GM18505 (cell line): ENCODE data around the gene ANGPT4.
A peak's percentile ranks its signal among the peaks of the same experiment; 100 is the strongest.
"Not testable (repeated sequence)": the region's sequence is repeated elsewhere in the genome, so short reads cannot be mapped to it uniquely, and the experiment has no call there.

Source experiments
- ATAC-seq: cut with Tn5 transposase; IDR thresholded peaks from one replicate; pipeline ENCODE4 v1.9.1; 2021; ENCODE audit not compliant: unreplicated experiment
- POLR2A ChIP-seq: IDR thresholded peaks from 4 replicates; pipeline ENCODE4 v1.6.1; 2011; ENCODE audit warnings: borderline replicate concordance; ENCODE audit not compliant: insufficient read depth, insufficient read length; ENCODE audit errors: extremely low read depth

ANGPT4 gene

DNA sequence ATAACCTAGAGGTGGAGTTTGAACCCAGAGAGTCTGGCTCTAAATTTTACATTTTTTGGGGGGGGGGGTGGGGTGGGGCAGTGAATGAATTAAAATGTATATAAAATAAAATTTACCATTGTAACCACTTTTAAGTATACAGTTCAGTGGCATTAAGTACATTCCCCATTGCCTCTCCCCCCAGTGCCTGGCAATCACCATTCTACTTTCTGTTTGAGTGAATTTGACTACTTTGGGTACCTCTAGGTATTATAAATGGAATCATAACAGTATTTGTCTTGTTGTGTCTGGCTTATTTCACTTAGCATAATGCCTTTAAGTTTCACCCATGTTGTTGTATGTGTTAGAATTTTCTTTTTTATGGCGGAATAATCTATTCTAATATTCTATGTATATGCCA lies 79.9 kb downstream of the ANGPT4 start:
- ATAC-seq, result no peak

DNA sequence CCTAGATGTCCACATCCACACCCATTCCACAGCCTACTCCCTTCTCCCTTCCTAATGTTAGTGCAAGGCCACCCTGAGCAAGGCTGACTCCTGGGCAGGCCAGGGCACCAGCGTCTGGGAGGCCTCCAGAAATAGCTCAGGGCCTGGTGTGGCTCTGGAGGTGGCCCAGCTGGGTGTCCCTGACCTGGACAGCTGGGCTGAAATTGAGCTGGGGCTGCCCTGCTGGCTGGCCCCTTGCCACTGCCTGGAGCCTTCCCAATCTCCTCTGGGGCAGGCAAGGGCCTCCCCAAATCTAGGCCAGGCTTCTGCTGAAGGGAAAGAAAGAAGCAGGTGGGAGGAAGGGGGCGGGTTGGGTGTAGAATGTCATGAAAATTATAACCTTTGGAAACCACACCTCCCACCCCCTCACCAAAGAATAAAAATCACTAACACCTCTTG lies 80.5 kb downstream of the ANGPT4 start:
- TF ChIP-seq POLR2A, result no peak
- ATAC-seq, result no peak

More for the DNA sequence above, 79.9 kb downstream of the ANGPT4 start:
- TF ChIP-seq POLR2A, result no peak

DNA sequence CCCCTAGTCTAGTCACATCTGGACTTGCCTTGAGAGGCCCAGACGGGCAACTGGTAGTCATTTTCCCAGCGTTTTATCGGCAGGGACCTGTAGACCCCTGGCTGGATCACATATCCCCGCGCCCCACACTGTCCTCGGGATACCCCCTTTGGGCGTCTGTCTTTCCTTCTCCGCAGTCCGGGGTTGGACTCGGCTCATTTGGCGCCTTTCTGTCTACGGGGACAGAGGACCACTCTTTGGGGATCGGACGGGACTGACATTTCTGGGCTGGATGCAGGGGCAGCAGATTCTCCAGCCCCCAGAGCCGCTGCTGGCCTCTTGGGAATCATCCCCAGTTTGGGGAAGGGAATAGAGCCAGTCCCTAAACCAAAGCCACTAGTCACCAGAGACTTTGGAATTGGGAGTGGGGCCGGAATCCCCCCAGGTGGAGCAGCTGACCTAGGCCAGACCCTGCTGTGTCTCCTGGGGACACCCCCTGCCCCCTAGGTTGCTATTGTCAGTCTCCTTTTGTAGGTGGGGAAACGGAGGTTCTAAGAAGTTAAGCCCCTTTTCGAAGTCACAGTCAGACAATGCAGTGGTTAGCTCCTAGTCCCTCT lies 81.9 kb downstream of the ANGPT4 start:
- peak; percentile 6 for ATAC-seq
- no peak for TF ChIP-seq POLR2A

DNA sequence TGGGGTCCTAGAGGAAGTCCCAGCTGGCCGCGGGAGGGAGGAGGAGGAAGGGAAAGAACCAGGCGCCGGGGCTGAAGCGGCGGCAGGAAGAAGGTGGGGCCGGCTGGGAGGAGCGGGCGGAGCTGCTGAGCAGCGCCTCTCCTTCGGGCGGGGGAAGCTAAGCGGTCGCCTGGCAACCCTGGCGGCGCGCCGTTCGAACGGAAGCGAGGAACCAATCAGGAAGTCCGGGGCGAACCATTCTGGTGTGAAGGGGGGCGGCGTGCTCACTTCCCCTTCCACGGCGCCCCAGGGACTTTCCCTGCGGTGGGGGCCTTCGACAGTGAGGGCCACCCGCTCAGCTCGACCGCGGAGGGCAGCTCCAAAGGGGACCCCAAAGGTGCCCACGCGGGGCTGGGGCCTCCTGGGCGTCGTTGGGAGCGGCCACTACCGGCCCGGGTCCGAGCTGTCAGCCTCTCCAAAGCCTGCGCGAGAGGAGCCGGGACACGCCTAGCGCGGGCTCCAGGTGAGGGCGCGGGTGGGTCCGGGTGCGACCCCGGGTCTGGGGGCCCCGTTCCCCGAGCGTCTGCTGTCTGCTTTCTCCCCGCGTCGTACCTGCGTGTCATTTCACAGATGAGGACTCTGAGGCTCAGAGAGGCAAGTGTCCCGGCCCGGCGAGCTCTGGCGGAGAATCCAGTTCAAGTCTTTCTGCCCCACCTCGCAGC lies 82.5 kb downstream of the ANGPT4 start, which contains the start of gene FAM110A:
TSS of gene FAM110A (plus strand) at position 266 of the 701 bp plus-strand sequence. CDS start 11,090 bp downstream, outside the sequence.
- peak; percentile 62 for TF ChIP-seq POLR2A
- ATAC-seq, result peak; percentile 89

DNA sequence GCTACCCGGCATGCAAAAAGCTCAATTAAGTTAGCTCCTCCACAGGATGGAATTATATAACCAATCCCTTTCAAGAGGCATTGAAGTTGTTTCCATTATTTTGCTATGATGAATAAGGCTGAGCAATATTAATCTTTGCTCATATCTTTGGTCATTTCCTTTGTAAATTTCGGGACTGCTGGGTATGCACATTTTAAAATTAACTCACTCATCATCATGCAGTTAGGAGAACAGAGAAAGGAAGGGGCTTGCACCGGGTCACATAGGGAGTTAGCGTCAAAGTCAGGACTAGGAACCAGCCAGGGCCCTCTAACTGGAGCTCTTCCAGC lies 83.0 kb downstream of the ANGPT4 start:
- no peak for ATAC-seq
- TF ChIP-seq POLR2A, result no peak

DNA sequence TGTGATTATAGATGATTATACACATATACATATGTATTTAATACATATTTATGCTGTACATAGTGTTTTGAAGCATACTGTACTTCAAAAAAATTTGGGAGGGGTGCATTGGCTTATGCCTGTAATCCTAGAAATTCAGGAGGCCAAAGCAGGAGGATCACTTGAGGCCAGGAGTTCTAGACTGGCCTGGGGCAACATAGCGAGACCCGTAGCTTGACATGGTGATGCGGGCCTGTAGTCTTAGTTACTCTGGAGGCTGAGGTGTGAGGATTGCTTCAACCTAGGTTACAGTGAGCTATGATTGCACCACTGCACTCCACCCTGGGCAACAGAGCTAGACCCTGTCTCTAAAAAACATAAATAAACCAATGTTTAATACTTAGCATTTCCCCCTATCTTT lies 84.2 kb downstream of the ANGPT4 start:
- no peak for ATAC-seq

DNA sequence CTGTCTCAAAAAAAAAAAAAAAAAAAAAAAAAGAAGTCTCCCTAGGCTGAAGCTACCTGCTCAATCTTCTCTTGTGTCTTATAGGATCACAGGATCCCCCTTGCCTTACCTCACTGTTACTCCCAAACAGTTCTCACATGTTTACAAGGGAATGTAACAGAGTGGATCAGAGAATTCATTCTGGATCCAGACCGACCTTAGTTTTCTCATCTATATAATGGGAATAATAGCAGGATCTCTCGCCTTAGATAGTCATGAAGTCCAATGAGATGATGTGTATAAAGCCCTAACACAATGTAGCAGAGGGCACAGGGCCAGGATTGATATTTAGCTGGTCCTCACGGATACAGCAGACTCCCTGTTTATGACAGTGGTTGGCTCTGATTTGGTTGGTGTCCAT lies 84.9 kb downstream of the ANGPT4 start:
- no peak for ATAC-seq
- no peak for TF ChIP-seq POLR2A

More for the DNA sequence above, 84.2 kb downstream of the ANGPT4 start:
- TF ChIP-seq POLR2A, result no peak

DNA sequence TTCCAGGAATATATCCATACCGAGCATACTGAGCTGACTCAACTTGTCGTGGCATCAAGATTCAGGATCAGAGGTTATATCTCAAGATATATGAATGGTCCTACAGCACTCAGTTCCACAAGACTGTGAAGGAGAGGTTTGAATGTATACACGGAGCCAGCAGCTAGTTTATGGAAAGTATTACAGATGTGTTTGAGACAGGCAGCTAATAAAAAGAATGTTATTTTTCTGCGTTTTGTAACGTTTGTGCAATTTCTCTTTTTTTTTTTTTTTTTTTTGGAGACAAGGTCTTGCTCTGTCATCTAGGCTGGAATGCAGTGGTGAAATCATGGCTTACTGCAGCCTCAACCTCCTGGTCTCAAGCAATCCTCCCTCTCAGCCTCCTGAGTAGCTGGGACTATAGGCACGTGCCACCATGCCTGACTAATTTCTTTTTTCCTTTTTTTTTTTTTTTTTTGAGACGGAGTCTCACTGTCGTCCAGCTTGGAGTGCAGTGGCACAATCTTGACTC lies 86.1 kb downstream of the ANGPT4 start:
- TF ChIP-seq POLR2A, result no peak
- no peak for ATAC-seq

DNA sequence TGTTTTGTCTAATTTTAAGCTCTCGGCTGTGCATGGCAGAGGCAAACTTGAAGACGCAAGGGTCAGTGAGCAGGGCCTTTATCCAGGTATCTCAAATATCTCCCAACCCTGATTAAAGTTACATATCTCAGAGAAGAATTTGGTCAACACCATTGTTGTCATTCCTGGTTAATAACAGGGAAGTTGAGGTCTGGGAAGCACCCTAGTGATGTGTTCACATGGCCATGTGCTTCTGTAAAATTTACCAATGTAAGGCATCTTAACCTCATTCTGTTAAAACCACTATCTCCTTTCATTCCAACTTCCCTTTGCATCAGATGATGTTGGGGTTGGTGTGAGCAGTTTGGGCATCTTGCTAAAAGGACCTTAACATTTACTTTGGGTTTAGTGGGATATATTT lies 86.6 kb downstream of the ANGPT4 start:
- TF ChIP-seq POLR2A, result no peak
- no peak for ATAC-seq

DNA sequence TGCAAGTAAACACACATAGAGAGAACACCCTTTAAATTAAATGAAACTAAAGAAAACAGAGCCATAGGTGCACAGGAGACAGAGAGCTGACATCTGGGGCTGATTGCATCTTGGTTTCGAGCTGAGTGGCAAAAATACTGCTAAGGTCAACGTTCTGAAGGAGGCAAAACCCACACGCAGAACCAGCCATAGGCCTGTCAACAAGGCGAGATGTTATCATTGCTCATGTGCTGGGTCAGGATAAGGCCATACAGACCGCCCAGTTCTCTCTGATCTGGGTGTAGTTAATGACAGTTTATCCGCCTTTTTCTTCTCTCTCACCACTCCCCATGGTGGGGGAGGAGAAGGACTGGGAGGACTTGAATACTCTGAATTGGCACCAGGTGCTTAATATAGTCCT lies 87.1 kb downstream of the ANGPT4 start:
- no peak for ATAC-seq
- no peak for TF ChIP-seq POLR2A

DNA sequence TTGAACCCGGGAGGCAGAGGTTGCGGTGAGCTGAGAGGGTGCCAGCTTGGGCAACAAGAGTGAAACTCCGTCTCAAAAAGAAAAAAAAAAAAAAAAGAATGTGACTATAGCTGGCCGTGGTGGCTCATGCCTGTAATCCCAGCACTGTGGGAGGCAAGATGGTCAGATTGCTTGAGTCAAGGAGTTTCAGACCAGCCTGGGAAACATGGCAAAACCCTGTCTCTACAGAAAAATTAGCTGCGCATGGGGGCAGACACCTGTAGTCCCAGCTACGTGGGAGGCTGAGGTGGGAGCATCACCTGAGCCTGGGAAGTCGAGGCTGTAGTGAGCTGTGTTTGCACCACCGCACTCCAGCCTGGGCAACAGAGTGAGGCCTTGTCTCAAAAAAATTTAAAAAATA lies 88.2 kb downstream of the ANGPT4 start:
- ATAC-seq, result not testable (repeated sequence)

DNA sequence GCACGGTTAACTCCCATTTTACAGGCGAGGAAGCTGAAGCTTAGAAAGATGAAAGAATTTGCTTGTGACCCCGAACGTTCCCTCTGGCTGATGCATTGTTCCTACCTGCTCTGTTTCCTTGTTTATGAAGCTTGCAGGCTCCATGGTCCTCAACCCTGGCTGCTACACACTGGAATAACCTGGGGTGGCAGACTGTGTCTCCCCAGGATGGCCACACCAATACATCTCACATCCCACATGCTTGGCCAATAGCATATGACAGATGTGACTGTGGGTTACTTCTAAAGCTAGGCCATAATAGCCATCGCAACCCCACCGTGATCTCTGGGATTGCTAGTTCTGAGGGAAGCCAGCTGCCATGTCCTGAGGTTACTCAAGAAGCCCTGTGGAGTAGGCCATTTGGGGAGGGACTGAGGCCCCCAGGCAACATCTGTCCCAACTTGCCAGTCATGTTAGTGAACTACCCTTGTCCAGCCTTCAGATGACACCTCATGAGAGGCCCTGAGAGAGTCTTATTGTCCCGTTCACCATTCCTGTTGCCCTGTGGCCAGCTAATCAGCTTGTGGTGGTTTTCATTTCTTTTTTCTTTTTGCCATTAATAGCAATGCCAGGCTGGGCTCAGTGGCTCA lies 89.3 kb downstream of the ANGPT4 start:
- ATAC-seq, result no peak
- TF ChIP-seq POLR2A, result no peak

DNA sequence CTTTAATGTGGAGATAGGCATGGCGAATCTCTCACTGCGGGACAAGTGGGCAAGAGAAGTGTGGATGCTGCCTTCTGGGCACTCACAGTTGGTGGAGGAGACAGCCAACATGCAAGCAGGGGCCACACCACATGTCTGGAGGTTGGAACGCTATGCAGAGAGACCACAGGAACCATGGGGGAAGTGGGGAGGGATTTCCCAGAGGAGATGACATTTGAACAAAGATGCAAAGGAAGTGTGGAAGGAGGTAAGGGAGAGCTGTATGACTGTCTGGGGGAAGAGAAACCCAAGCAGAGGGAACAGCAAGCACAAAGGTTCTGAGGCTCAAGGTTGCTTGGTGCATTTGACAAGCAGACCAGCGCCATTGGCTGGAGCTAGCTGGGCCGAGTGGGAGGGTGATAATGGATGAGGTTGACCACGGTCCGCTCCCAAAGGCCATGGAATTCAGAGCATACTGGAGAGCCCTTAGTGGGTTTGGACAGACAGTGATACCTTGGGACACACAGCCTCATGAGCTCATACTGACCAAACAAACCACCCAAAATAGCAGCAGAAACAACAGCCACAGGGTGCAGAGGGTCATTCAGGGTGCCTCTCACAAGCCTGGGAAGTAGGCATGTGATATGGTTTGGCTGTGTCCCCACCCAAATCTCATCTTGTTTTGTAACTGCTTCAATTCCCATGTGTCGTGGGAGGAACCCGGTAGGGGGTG lies 90.3 kb downstream of the ANGPT4 start:
- no peak for TF ChIP-seq POLR2A
- no peak for ATAC-seq
